Transverse colon (tissue), 4 donors: ENCODE data around the gene ATP1A2. TPM values are rescaled to one million over a fixed set of nuclear protein-coding genes. Genes with fewer than 3 reads are reported as not detected.

Source experiments
- DNase-seq: peaks from one replicate; pipeline ENCODE4 v3.0.0-alpha.2; 2019
- H3K27ac ChIP-seq, 4 donors: fragments of 200-600 bp; sonication (generic); 2 replicates each; pipeline ENCODE4 v1.5.1; 2016 to 2018; ENCODE audit warnings: inconsistent platforms in 4 of 4
- H3K27me3 ChIP-seq: fragments of 200-600 bp; sonication (generic); 2 replicates; pipeline ENCODE4 v1.5.1; 2017; ENCODE audit warnings: inconsistent platforms
- H3K36me3 ChIP-seq, 4 donors: fragments of 200-600 bp; sonication (generic); 2 replicates each; pipeline ENCODE4 v1.5.1; 2017 to 2019; ENCODE audit warnings: inconsistent platforms in 4 of 4
- H3K4me1 ChIP-seq, 4 donors: fragments of 200-600 bp; sonication (generic); 2 replicates each; pipeline ENCODE4 v1.5.1; 2017 to 2020; ENCODE audit warnings: inconsistent platforms in 4 of 4
- H3K4me3 ChIP-seq, 4 donors: fragments of 200-600 bp; sonication (generic); 1 replicate in 1 of 4; 2 replicates in 3 of 4; pipeline versions ENCODE4 v1.5.1 to v1.6.1; 2017 to 2019; ENCODE audit warnings: inconsistent platforms in 4 of 4
- H3K9me3 ChIP-seq, 2 donors: fragments of 200-600 bp; sonication (generic); 2 replicates each; pipeline ENCODE4 v1.5.1; 2017 to 2019; ENCODE audit warnings: inconsistent platforms in 2 of 2
- CTCF ChIP-seq, 5 experiments: fragments of 200-600 bp in 3 of 5; fragments of 450-650 bp in 2 of 5; sonication (generic) in 3 of 5; IDR thresholded peaks; 1 replicate in 2 of 5; 2 replicates in 3 of 5; pipeline ENCODE4 v1.5.1; 2016 to 2017; ENCODE audit warnings: antibody characterized with exemption in 5 of 5, inconsistent platforms in 3 of 5, mild to moderate bottlenecking in 2 of 5, moderate library complexity in 1 of 5
- EP300 ChIP-seq: sonication (generic); formaldehyde crosslinking; IDR thresholded peaks from one replicate; pipeline ENCODE4 v1.6.1; 2017; ENCODE audit warnings: antibody characterized with exemption, low read depth
- POLR2A ChIP-seq: fragments of 450-650 bp; IDR thresholded peaks from one replicate; pipeline ENCODE4 v1.6.1; 2016; ENCODE audit warnings: antibody characterized with exemption, mild to moderate bottlenecking, moderate library complexity
- POLR2AphosphoS5 ChIP-seq, 3 donors: sonication (generic); formaldehyde crosslinking; IDR thresholded peaks; one replicate each; pipeline ENCODE4 v1.6.1; 2016; ENCODE audit warnings: antibody characterized with exemption in 3 of 3
- WGBS, 2 donors: methylation state at CpG; one replicate each; pipeline ENCODE4 v1.1.5; 2018; ENCODE audit warnings: low coverage in 1 of 2; 5-methylcytosine and 5-hydroxymethylcytosine counted together
- in situ Hi-C, 4 donors: fragments of 200-750 bp; cut with MboI; loops; one replicate each; pipeline versions ENCODE4 v1.15.0 to v1.15.1; 2017; ENCODE audit warnings: low sequenced_read_pairs in 3 of 4, low pct_ligation_motif_present in 1 of 4, low pct_unique_long_range_greater_than_20kb in 1 of 4
- intact Hi-C: fragments of 100-400 bp; cut with DNase I; formaldehyde crosslinking; loops from one replicate; pipeline ENCODE4 v1.15.1; 2023; ENCODE audit warnings: low total_unique reads
- total RNA-seq, 4 donors: library from RNA; depleted of rRNA; stranded (reverse); fragments of >200 nt; gene quantifications; one replicate each; pipeline ENCODE4 v1.1.0, GENCODE V29; 2016

ATP1A2 gene
- total RNA-seq, 4 donors from 2014 or later: 11.4 to 40.8 (median 23.1) TPM

- Histone ChIP-seq H3K27ac (peak within 1 kb of the TSS in 3 of 4 donors; percentile 11 to 38 (median 32)), H3K4me1 (peaks cover 4 to 16% (median 10%) of the 10 kb centered on the region in 4 donors)
- in situ Hi-C loops: no loop called here
Observed at GRCh38 chr1:160069460-160070231, 45.9 kb upstream of the ATP1A2 start, which contains the start of gene KCNJ10. TSS of gene KCNJ10 (minus strand) at chr1:160070160. CDS start at chr1:160042532, 27,628 bp downstream.

GRCh38 chr1:160070243-160071163 lies 45.1 kb upstream of the ATP1A2 start:
- in situ Hi-C loops: no loop called here
- no peaks in the 10 kb centered on the region for H3K9me3 ChIP-seq
- intact Hi-C loops: no loop called here
- DNase-seq: peak; percentile 79
- no peaks in the 10 kb centered on the region for H3K36me3 ChIP-seq
- peaks cover 4 to 16% (median 10%) of the 10 kb centered on the region in 4 donors for H3K4me1 ChIP-seq
- H3K27ac ChIP-seq: peak overlapping the region in 3 of 4 donors; percentile 11 to 38 (median 32)
- H3K4me3 ChIP-seq: peak overlapping the region; percentile 37 to 61 (median 42)
- peaks cover 44% of the 10 kb centered on the region for H3K27me3 ChIP-seq
- 3 to 10% methylated on average over 7 to 41 of the region's 46 CpGs for WGBS, 2 donors
- TF ChIP-seq CTCF (IDR thresholded peaks at IDR 0.05) (no peak), POLR2A (no peak), POLR2AphosphoS5 (IDR thresholded peaks at IDR 0.05) (no peak), EP300 (no peak)

More at GRCh38 chr1:160069460-160070231, 45.9 kb upstream of the ATP1A2 start, which contains the start of gene KCNJ10:
- Histone ChIP-seq H3K27me3 (peaks cover 44% of the 10 kb centered on the region), H3K4me3 (peak within 1 kb of the TSS; percentile 37 to 61 (median 42)), H3K9me3 (no peaks in the 10 kb centered on the region), H3K36me3 (no peaks in the 10 kb centered on the region)
- TF ChIP-seq POLR2A (no peak), POLR2AphosphoS5 (IDR thresholded peaks at IDR 0.05) (no peak), EP300 (no peak), CTCF (IDR thresholded peaks at IDR 0.05) (no peak)
- WGBS, 2 donors: 23 to 60% methylated on average over 2 to 32 of the region's 32 CpGs
- intact Hi-C loops: no loop called here
- no peak for DNase-seq

DNA sequence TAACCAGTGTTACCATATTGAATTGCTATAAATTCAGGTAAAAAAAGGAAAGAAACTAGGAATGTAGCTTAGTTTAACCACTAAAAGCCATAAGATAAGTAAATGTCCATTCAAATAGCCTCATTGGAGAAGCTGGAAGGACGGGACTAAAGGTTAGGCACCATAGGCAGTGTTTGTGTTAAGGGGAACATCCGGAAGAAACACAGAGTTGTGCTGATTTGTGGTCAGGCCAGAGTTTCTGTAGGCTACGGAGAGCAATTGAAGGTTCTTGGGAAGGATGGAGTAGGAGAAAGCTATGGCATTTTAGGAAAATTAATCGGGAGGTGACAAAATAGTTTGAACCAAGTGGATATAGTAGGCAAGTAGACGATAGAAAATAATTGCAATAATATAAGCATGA lies 44.3 kb upstream of the ATP1A2 start:
- H3K9me3 ChIP-seq: no peaks in the 10 kb centered on the region
- 80 to 83% methylated on average over 5 of the region's 5 CpGs for WGBS, 2 donors
- in situ Hi-C loops: no loop called here
- H3K27me3 ChIP-seq: peaks cover 48% of the 10 kb centered on the region
- TF ChIP-seq EP300 (no peak), POLR2AphosphoS5 (IDR thresholded peaks at IDR 0.05) (no peak), POLR2A (no peak), CTCF (IDR thresholded peaks at IDR 0.05) (no peak)
- DNase-seq: no peak
- H3K4me3 ChIP-seq: no peak overlapping the region
- intact Hi-C loops: no loop called here
- H3K36me3 ChIP-seq: no peaks in the 10 kb centered on the region
- no peak overlapping the region for H3K27ac ChIP-seq
- peaks cover 4 to 16% (median 10%) of the 10 kb centered on the region in 4 donors for H3K4me1 ChIP-seq

- no peak overlapping the region for H3K27ac ChIP-seq
- intact Hi-C loops (no loop called here), in situ Hi-C loops (no loop called here)
- no peaks in the 10 kb centered on the region for H3K9me3 ChIP-seq
- no peak overlapping the region for H3K4me3 ChIP-seq
- H3K4me1 ChIP-seq: peaks cover 4 to 13% (median 9%) of the 10 kb centered on the region in 4 donors
- H3K36me3 ChIP-seq: no peaks in the 10 kb centered on the region
- WGBS, 2 donors: 72 to 80% methylated on average over 3 to 4 of the region's 4 CpGs
- DNase-seq: no peak
- H3K27me3 ChIP-seq: peaks cover 55% of the 10 kb centered on the region
- no peak for TF ChIP-seq POLR2A
- no peak for TF ChIP-seq EP300
- no peak for TF ChIP-seq CTCF (IDR thresholded peaks at IDR 0.05)
- TF ChIP-seq POLR2AphosphoS5 (IDR thresholded peaks at IDR 0.05): no peak
Observed at GRCh38 chr1:160074865-160075264, 40.7 kb upstream of the ATP1A2 start.
